Activated naive CD4-positive, alpha-beta T cell treated with anti-CD3 and anti-CD28 coated beads, Interleukin-2, amount 50 U/mL, for 24 hours (primary cell): ENCODE measurements around the gene KCNC3.
A peak's percentile ranks its signal among the peaks of the same experiment; 100 is the strongest.

Source experiments
- H3K27ac Mint-ChIP-seq: one replicate; pipeline ENCODE4 v1.8.0; 2021; ENCODE audit warnings: mild to moderate bottlenecking, mixed read lengths
- H3K27me3 Mint-ChIP-seq: one replicate; pipeline ENCODE4 v1.8.0; 2021; ENCODE audit warnings: mixed read lengths
- H3K36me3 Mint-ChIP-seq: one replicate; pipeline ENCODE4 v1.8.0; 2021; ENCODE audit warnings: mixed read lengths
- H3K4me1 Mint-ChIP-seq: one replicate; pipeline ENCODE4 v1.8.0; 2021; ENCODE audit warnings: mixed read lengths
- H3K4me3 Mint-ChIP-seq: one replicate; pipeline ENCODE4 v1.8.0; 2021; ENCODE audit warnings: mild to moderate bottlenecking, mixed read lengths
- H3K9me3 Mint-ChIP-seq: one replicate; pipeline ENCODE4 v1.8.0; 2021; ENCODE audit warnings: mixed read lengths

The KCNC3 gene

GRCh38 chr19:50329146-50329925 lies at the start of gene KCNC3:
TSS of gene KCNC3 (minus strand) at chr19:50329377. CDS start at chr19:50329082, 295 bp downstream.
- Mint-ChIP-seq H3K27me3 (peaks cover 33% of the 10 kb centered on the region), H3K9me3 (no peaks in the 10 kb centered on the region), H3K4me3 (peak within 1 kb of the TSS; percentile 85), H3K4me1 (peaks cover 60% of the 10 kb centered on the region), H3K36me3 (peaks cover 4% of the 10 kb centered on the region), H3K27ac (peak within 1 kb of the TSS; percentile 84)

GRCh38 chr19:50378863-50379236 lies 49.7 kb upstream of the KCNC3 start:
- Mint-ChIP-seq H3K9me3 (no peaks in the 10 kb centered on the region), H3K27me3 (no peaks in the 10 kb centered on the region), H3K36me3 (peaks cover 12% of the 10 kb centered on the region), H3K27ac (peak overlapping the region; percentile 59), H3K4me3 (no peak overlapping the region), H3K4me1 (peaks cover 27% of the 10 kb centered on the region)

GRCh38 chr19:50378169-50378862 lies 49.1 kb upstream of the KCNC3 start:
- no peaks in the 10 kb centered on the region for H3K9me3 Mint-ChIP-seq
- no peak overlapping the region for H3K27ac Mint-ChIP-seq
- no peaks in the 10 kb centered on the region for H3K27me3 Mint-ChIP-seq
- H3K4me3 Mint-ChIP-seq, result peak overlapping the region; percentile 76
- H3K4me1 Mint-ChIP-seq, result peaks cover 22% of the 10 kb centered on the region
- peaks cover 12% of the 10 kb centered on the region for H3K36me3 Mint-ChIP-seq

- no peak overlapping the region for H3K27ac Mint-ChIP-seq
- H3K4me3 Mint-ChIP-seq, result peak overlapping the region; percentile 76
- no peaks in the 10 kb centered on the region for H3K27me3 Mint-ChIP-seq
- peaks cover 12% of the 10 kb centered on the region for H3K36me3 Mint-ChIP-seq
- peaks cover 19% of the 10 kb centered on the region for H3K4me1 Mint-ChIP-seq
- no peaks in the 10 kb centered on the region for H3K9me3 Mint-ChIP-seq
These were observed 48.3 kb upstream of the KCNC3 start for GRCh38 chr19:50377517-50377916.

- peak overlapping the region; percentile 23 for H3K27ac Mint-ChIP-seq
- H3K4me3 Mint-ChIP-seq, result peak overlapping the region; percentile 76
- H3K9me3 Mint-ChIP-seq, result no peaks in the 10 kb centered on the region
- H3K4me1 Mint-ChIP-seq, result peaks cover 19% of the 10 kb centered on the region
- peaks cover 12% of the 10 kb centered on the region for H3K36me3 Mint-ChIP-seq
- H3K27me3 Mint-ChIP-seq, result no peaks in the 10 kb centered on the region
These were observed 47.9 kb upstream of the KCNC3 start for GRCh38 chr19:50377051-50377461.

GRCh38 chr19:50376166-50377050 lies 47.2 kb upstream of the KCNC3 start, which contains the start of gene NR1H2:
TSS of gene NR1H2 (plus strand) at chr19:50376457. CDS start at chr19:50377606, 1,149 bp downstream.
- Mint-ChIP-seq H3K4me1 (peaks cover 19% of the 10 kb centered on the region), H3K4me3 (peak within 1 kb of the TSS; percentile 97), H3K27ac (peak within 1 kb of the TSS; percentile 97), H3K9me3 (no peaks in the 10 kb centered on the region), H3K36me3 (peaks cover 12% of the 10 kb centered on the region), H3K27me3 (no peaks in the 10 kb centered on the region)

GRCh38 chr19:50371914-50372475 lies 42.8 kb upstream of the KCNC3 start:
- Mint-ChIP-seq H3K9me3 (no peaks in the 10 kb centered on the region), H3K27me3 (no peaks in the 10 kb centered on the region), H3K27ac (no peak overlapping the region), H3K4me1 (peaks cover 21% of the 10 kb centered on the region), H3K36me3 (no peaks in the 10 kb centered on the region), H3K4me3 (no peak overlapping the region)

- H3K36me3 Mint-ChIP-seq, result no peaks in the 10 kb centered on the region
These were observed 39.7 kb upstream of the KCNC3 start for GRCh38 chr19:50368649-50369570.

GRCh38 chr19:50365434-50366306 lies 36.5 kb upstream of the KCNC3 start, which contains the start of gene NAPSA:
TSS of gene NAPSA (minus strand) at chr19:50365639. CDS start at chr19:50365621, 18 bp downstream.
- peak within 1 kb of the TSS; percentile 53 for H3K4me3 Mint-ChIP-seq
- H3K36me3 Mint-ChIP-seq, result no peaks in the 10 kb centered on the region
- H3K9me3 Mint-ChIP-seq, result no peaks in the 10 kb centered on the region
- no peaks in the 10 kb centered on the region for H3K27me3 Mint-ChIP-seq
- peak within 1 kb of the TSS; percentile 85 for H3K27ac Mint-ChIP-seq
- H3K4me1 Mint-ChIP-seq, result peaks cover 62% of the 10 kb centered on the region

More at GRCh38 chr19:50368649-50369570, 39.7 kb upstream of the KCNC3 start:
- H3K27me3 Mint-ChIP-seq, result no peaks in the 10 kb centered on the region
- no peaks in the 10 kb centered on the region for H3K9me3 Mint-ChIP-seq
- H3K27ac Mint-ChIP-seq, result peak overlapping the region; percentile 47
- H3K4me3 Mint-ChIP-seq, result peak overlapping the region; percentile 88
- peaks cover 34% of the 10 kb centered on the region for H3K4me1 Mint-ChIP-seq

- H3K27me3 Mint-ChIP-seq, result no peaks in the 10 kb centered on the region
- H3K4me1 Mint-ChIP-seq, result peaks cover 73% of the 10 kb centered on the region
- H3K4me3 Mint-ChIP-seq, result peak overlapping the region; percentile 74
- no peaks in the 10 kb centered on the region for H3K36me3 Mint-ChIP-seq
- peak overlapping the region; percentile 95 for H3K27ac Mint-ChIP-seq
- no peaks in the 10 kb centered on the region for H3K9me3 Mint-ChIP-seq
These were observed 33.7 kb upstream of the KCNC3 start for GRCh38 chr19:50362656-50363424.

GRCh38 chr19:50362030-50362412 lies 32.8 kb upstream of the KCNC3 start:
- peaks cover 72% of the 10 kb centered on the region for H3K4me1 Mint-ChIP-seq
- no peaks in the 10 kb centered on the region for H3K27me3 Mint-ChIP-seq
- no peaks in the 10 kb centered on the region for H3K36me3 Mint-ChIP-seq
- H3K9me3 Mint-ChIP-seq, result no peaks in the 10 kb centered on the region
- peak overlapping the region; percentile 15 for H3K4me3 Mint-ChIP-seq
- H3K27ac Mint-ChIP-seq, result peak overlapping the region; percentile 59

GRCh38 chr19:50361290-50362029 lies 32.3 kb upstream of the KCNC3 start:
- Mint-ChIP-seq H3K9me3 (no peaks in the 10 kb centered on the region), H3K4me1 (peaks cover 75% of the 10 kb centered on the region), H3K4me3 (no peak overlapping the region), H3K36me3 (no peaks in the 10 kb centered on the region), H3K27me3 (no peaks in the 10 kb centered on the region), H3K27ac (peak overlapping the region; percentile 59)
